HG02642 (cell line): ENCODE measurements around the gene ACVR2A.

Experiments used
- ATAC-seq: cut with Tn5 transposase; IDR thresholded peaks from one replicate; pipeline ENCODE4 v1.9.1; 2021; ENCODE audit warnings: mild to moderate bottlenecking; ENCODE audit not compliant: unreplicated experiment, poor library complexity

Gene ACVR2A

GRCh38 chr2:147916723-147917122, 71.9 kb downstream of the ACVR2A start:
- ATAC-seq: no peak

GRCh38 chr2:147917161-147917560, 72.3 kb downstream of the ACVR2A start:
- no peak for ATAC-seq

- ATAC-seq: no peak
Measured at GRCh38 chr2:147923846-147924245, 79.0 kb downstream of the ACVR2A start.

GRCh38 chr2:147924647-147925046, 79.8 kb downstream of the ACVR2A start:
- no peak for ATAC-seq

GRCh38 chr2:147925886-147926285, 81.1 kb downstream of the ACVR2A start:
- no peak for ATAC-seq

- ATAC-seq: no peak
Measured at GRCh38 chr2:147927053-147927588, 82.3 kb downstream of the ACVR2A start.

DNA sequence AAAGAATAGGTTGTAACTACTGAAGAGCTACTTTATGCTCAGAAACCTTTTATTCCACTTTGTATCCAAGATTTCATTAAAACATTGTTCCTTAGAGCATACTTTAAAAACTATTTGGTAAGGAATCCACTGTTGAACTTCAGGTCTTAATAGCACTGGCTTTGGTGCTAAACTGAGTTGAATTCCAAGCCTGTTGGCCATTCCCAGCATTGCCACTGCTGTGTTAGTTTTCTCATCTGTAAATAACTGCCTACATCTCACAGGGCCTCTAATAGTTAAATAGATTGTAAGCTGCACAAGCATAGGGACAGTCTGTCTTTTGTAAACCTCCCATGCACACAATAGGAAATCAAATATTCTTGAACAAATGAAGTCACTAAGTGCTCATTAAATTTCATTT, 89.1 kb downstream of the ACVR2A start:
- no peak for ATAC-seq

- ATAC-seq: no peak
Measured at GRCh38 chr2:147934881-147935620, 90.2 kb downstream of the ACVR2A start.

GRCh38 chr2:147937744-147938349, 93.0 kb downstream of the ACVR2A start:
- peak; percentile 69 for ATAC-seq

- no peak for ATAC-seq
Measured at GRCh38 chr2:147939313-147939712, 94.5 kb downstream of the ACVR2A start.

GRCh38 chr2:147945660-147946059, 100.8 kb downstream of the ACVR2A start:
- ATAC-seq: no peak

DNA sequence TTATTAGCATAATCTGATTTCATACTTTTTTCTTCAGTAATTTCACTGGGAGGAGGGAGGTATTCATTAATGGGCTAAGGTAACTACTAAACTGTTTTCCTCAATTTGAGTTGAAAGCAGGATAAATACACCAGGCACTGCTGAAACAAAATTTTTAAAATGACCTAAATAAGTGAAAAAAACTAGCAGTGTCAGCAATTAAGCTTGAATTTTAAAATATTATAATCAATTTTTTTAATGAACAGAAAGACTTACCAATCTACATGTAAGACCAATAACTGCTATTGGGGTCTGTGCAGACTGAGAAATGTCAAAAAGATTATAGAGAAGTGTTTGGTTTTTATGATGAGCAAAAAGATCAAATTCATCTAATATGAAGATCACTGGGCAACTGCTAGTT, 107.3 kb downstream of the ACVR2A start:
- no peak for ATAC-seq

DNA sequence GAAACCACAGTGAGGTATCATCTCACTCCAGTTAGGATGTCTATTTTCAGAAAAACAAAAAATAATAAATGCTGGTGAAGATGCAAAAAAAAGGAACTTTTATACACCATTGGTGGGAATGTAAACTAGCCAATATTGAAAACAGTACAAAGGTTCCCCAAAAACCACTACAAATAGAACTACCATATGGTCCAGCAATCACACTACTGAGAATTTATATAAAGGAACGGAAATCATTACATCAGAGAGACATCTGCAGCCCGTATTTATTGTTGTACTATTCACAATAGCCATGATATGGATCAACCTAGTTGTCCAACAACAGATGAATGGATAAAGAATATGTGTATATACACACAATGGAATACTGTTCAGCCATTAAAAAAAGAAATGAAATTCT, 123.7 kb downstream of the ACVR2A start:
- no peak for ATAC-seq

GRCh38 chr2:147976102-147976501, 131.3 kb downstream of the ACVR2A start:
- ATAC-seq: no peak

DNA sequence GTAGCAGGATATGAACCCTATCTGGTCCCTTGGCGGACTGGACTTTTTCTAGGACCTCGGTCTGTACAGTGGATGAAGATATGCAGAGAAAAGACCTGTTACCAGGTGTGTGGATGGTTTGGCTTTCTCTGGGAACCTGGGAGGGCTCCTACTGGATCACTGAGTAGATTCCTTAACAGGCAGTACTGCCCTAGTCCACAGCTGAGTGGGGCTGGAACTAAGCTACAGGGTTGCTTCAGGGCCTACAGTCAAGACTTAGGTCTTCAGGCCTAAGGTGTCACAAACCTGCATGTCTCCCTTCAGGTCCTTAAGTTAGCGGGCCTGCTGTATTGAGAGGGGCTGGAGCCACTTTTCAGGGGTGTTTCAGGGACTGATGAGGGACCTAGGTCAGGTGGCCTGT, 132.8 kb downstream of the ACVR2A start:
- ATAC-seq: no peak
